Upper lobe of right lung (tissue), 1 donor: ENCODE data around the gene SYT12. TPM values are rescaled to one million over a fixed set of nuclear protein-coding genes. Genes with fewer than 3 reads are reported as not detected.

Experiments
- ATAC-seq: fragments of 200-7000 bp; cut with Tn5 transposase; one replicate; pipeline ENCODE4 v1.9.1; 2020; ENCODE audit warnings: mild to moderate bottlenecking, moderate library complexity
- DNase-seq: peaks from one replicate; pipeline ENCODE4 v3.0.0-alpha.2; 2020
- H3K27ac ChIP-seq: fragments of 200-600 bp; one replicate; pipeline ENCODE4 v1.8.0; 2022
- H3K27me3 ChIP-seq: fragments of 200-600 bp; one replicate; pipeline ENCODE4 v1.8.0; 2022; ENCODE audit warnings: mild to moderate bottlenecking
- H3K36me3 ChIP-seq: fragments of 200-600 bp; one replicate; pipeline ENCODE4 v1.8.0; 2022
- H3K4me1 ChIP-seq: fragments of 200-600 bp; one replicate; pipeline ENCODE4 v1.8.0; 2022
- H3K4me3 ChIP-seq: fragments of 200-600 bp; one replicate; pipeline ENCODE4 v1.8.0; 2022; ENCODE audit warnings: mild to moderate bottlenecking
- H3K9me3 ChIP-seq: fragments of 200-600 bp; one replicate; pipeline ENCODE4 v1.8.0; 2022
- CTCF ChIP-seq: fragments of 200-600 bp; IDR thresholded peaks from one replicate; pipeline ENCODE4 v1.8.0; 2022; ENCODE audit warnings: antibody characterized with exemption
- intact Hi-C: fragments of 100-400 bp; cut with DNase I; formaldehyde crosslinking; loops from one replicate; pipeline ENCODE4 v1.11.0; 2022
- total RNA-seq: library from RNA; stranded (reverse); fragmentation: NEBNext Ultra II Directional; extraction: Animal tissue kit (Norgen Biotek cat#: 25700); gene quantifications from one replicate; pipeline ENCODE4 v1.2.1, GENCODE V29; 2021
- donor health status: DM: no; HTN: yes; CAD: no; lungs with severe emphysema.

The SYT12 gene
- total RNA-seq, 1 donor from 2014 or later: not detected

DNA sequence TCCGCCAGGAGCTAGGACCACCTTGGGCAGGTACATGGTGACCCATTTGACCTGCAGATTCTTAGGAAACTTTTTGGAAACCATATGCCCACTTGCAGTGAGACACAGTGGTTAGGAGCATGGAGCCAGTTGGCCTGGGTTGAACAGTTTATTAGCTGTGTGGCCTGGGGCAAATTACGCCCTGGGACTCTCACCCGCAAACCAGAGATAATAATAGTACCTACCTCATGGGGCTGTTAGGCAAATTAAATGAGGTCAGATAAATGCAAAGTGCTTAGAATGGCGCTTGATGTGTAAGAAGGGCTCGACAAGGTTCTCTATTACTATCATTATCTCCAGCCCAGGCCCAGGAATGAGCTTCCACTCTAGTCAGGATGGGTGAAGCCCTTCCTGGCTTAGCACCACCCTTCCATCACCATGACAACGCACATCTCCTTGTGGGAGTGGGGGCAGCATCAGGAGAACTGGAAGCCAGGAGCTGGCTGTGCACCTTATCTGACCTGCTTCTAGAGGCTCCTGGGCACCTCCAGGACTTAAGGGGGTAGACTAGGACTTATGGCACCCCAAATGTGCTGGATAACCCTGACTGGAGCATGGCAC, 5.1 kb downstream of the SYT12 start:
- H3K4me1 ChIP-seq: peaks cover 5% of the 10 kb centered on the region
- H3K27me3 ChIP-seq: peaks cover 12% of the 10 kb centered on the region
- no peaks in the 10 kb centered on the region for H3K9me3 ChIP-seq
- no peaks in the 10 kb centered on the region for H3K36me3 ChIP-seq
- ATAC-seq: no peak
- DNase-seq: no peak
- H3K27ac ChIP-seq: no peak overlapping the region
- no peak for TF ChIP-seq CTCF
- intact Hi-C loops: no loop called here
- H3K4me3 ChIP-seq: no peak overlapping the region

DNA sequence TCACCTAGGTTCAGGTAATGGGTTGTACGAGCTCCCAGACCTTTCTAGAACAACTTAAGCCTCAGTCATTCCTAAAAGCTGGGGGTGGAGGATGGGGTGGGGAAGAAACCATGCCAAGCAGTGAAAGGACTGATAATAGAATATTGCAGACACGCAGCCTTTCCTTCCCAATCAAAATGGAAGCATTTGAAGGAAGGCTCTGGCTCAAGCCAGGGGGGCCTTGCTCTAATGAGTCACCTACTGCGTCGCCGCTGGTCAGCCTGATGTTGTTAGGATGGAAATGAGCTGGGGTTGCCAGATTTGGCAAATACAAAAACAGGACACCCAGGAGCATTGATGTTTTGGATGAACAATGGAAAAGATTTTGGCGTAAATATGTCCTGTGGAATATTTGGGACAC, 6.2 kb downstream of the SYT12 start:
- no peaks in the 10 kb centered on the region for H3K36me3 ChIP-seq
- no peak for TF ChIP-seq CTCF
- no peak overlapping the region for H3K27ac ChIP-seq
- no peaks in the 10 kb centered on the region for H3K4me1 ChIP-seq
- DNase-seq: no peak
- peaks cover 3% of the 10 kb centered on the region for H3K27me3 ChIP-seq
- intact Hi-C loops: no loop called here
- no peaks in the 10 kb centered on the region for H3K9me3 ChIP-seq
- no peak for ATAC-seq
- no peak overlapping the region for H3K4me3 ChIP-seq

DNA sequence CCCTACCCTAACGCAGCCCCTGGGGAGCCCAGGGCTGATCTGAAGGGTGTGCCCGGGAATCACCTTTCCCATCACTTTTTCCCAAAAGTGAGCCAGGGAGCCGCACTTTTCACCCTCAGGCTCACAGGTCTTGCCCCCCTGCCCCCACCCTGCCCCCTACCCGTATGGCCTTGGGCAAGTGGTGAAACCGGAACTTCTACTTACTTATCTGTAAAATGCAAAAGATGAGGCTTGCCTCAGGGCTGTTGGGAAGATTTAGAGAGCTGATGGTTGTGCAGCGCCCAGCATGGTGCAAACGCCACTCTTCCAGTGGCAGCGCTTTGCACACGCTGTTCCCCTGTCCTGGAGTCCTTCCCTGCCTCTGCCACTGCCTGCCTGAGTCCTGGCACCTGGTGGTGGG, 8.0 kb downstream of the SYT12 start:
- DNase-seq: no peak
- Histone ChIP-seq H3K4me3 (no peak overlapping the region), H3K27ac (no peak overlapping the region), H3K4me1 (no peaks in the 10 kb centered on the region), H3K9me3 (no peaks in the 10 kb centered on the region), H3K36me3 (no peaks in the 10 kb centered on the region), H3K27me3 (no peaks in the 10 kb centered on the region)
- TF ChIP-seq CTCF: no peak
- intact Hi-C loops: no loop called here
- ATAC-seq: no peak

- ATAC-seq: no peak
- no peak overlapping the region for H3K4me3 ChIP-seq
- H3K27ac ChIP-seq: no peak overlapping the region
Measured at GRCh38 chr11:67031791-67032561, 9.0 kb downstream of the SYT12 start.

DNA sequence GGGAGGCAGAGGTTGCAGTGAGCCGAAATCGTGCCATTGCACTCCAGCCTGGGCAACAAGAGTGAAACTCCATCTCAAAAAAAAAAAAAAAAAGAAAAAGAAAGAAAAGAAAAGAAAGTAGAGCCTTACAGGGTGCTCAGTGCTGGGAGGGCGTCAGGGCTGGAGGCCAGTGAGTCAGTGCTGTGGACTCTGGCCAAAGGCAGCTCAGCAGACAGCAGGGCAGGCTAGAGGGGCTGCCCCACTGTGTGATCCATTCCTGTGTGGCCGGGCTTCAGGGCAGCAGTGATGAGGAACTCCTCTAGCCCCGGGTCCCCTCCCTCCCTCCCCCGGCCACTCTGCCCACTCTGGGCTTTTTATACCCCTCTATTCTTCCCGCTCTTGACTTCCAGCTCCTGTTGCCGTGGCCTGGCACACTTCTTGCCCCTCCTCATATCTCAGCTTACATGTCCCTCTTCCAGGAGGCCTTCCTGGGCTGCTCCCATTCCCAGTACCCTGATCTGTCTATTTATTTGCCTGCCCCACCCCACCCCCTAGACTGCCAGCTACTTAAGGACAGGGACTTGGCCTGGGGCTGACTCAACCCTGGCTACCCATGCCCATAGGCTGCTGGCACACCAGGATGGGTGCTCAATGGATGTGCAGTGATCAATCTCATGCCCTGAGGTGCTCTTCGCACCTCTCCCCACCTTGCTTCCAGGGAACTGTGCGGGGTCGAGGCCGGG, 10.1 kb downstream of the SYT12 start:
- H3K9me3 ChIP-seq: no peaks in the 10 kb centered on the region
- no peak for DNase-seq
- ATAC-seq: peak; percentile 35
- H3K4me1 ChIP-seq: no peaks in the 10 kb centered on the region
- H3K27ac ChIP-seq: no peak overlapping the region
- H3K27me3 ChIP-seq: no peaks in the 10 kb centered on the region
- H3K36me3 ChIP-seq: no peaks in the 10 kb centered on the region
- no peak overlapping the region for H3K4me3 ChIP-seq
- no peak for TF ChIP-seq CTCF
- intact Hi-C loops: no loop called here

More at GRCh38 chr11:67031791-67032561, 9.0 kb downstream of the SYT12 start:
- H3K27me3 ChIP-seq: no peaks in the 10 kb centered on the region
- H3K4me1 ChIP-seq: no peaks in the 10 kb centered on the region
- intact Hi-C loops: no loop called here
- TF ChIP-seq CTCF: no peak
- H3K36me3 ChIP-seq: no peaks in the 10 kb centered on the region
- DNase-seq: no peak
- no peaks in the 10 kb centered on the region for H3K9me3 ChIP-seq
